Naive thymus-derived CD8-positive, alpha-beta T cell (primary cell): ENCODE results near the gene CD248. TPM values are rescaled to one million over a fixed set of nuclear protein-coding genes. Genes with fewer than 3 reads are reported as not detected.

Experiments
- ATAC-seq, 2 donors: fragments of 150-1000 bp; cut with Tn5 transposase in 1 of 2; sonication (Bioruptor Pico), chemical (Tn5 transposase) in 1 of 2; 1 replicate in 1 of 2; 2 replicates in 1 of 2; pipeline ENCODE4 v1.10.0; 2021; ENCODE audit warnings: mild to moderate bottlenecking in 2 of 2, moderate library complexity in 2 of 2
- POLR2A ChIA-PET: fragments of 350-600 bp; sonication (Branson Sonifier 250); formaldehyde crosslinking; loops from one replicate; lab custom pipeline; 2021; ENCODE audit warnings: antibody characterized with exemption; lab: Charles Lee
- DNase-seq, 10 donors: peaks; one replicate each; pipeline versions ENCODE4 v3.0.0 to v3.0.0-alpha.2; 2020 to 2022
- H3K27ac Mint-ChIP-seq, 10 donors: one replicate each; pipeline ENCODE4 v1.8.0; 2020 to 2022; ENCODE audit warnings: mild to moderate bottlenecking in 10 of 10, mixed read lengths in 10 of 10, moderate library complexity in 4 of 10, inconsistent platforms in 1 of 10
- H3K27me3 Mint-ChIP-seq, 5 donors: one replicate each; pipeline ENCODE4 v1.8.0; 2021 to 2022; ENCODE audit warnings: mixed read lengths in 5 of 5
- H3K36me3 Mint-ChIP-seq, 3 donors: one replicate each; pipeline ENCODE4 v1.8.0; 2020 to 2022; ENCODE audit warnings: mixed read lengths in 3 of 3, mild to moderate bottlenecking in 2 of 3, inconsistent platforms in 1 of 3
- H3K4me1 Mint-ChIP-seq, 4 donors: one replicate each; pipeline ENCODE4 v1.8.0; 2021 to 2022; ENCODE audit warnings: mixed read lengths in 4 of 4
- H3K4me3 Mint-ChIP-seq, 10 donors: one replicate each; pipeline ENCODE4 v1.8.0; 2020 to 2022; ENCODE audit warnings: mild to moderate bottlenecking in 10 of 10, mixed read lengths in 10 of 10, moderate library complexity in 6 of 10, inconsistent platforms in 1 of 10
- H3K9me3 Mint-ChIP-seq, 9 donors: one replicate each; pipeline ENCODE4 v1.8.0; 2020 to 2022; ENCODE audit warnings: mixed read lengths in 9 of 9, mild to moderate bottlenecking in 3 of 9, inconsistent platforms in 1 of 9, moderate library complexity in 1 of 9
- polyA plus RNA-seq, 3 donors: library from polyadenylated mRNA; unstranded; fragments of 300-500 nt; fragmentation: Illumina TruSeq; gene quantifications; one replicate each; pipeline ENCODE4 v1.2.3, GENCODE V29; 2021
- total RNA-seq, 8 experiments: library from RNA in 2 of 8; stranded (reverse) in 2 of 8; gene quantifications; one replicate each; pipeline ENCODE4 v1.2.3 and lab custom pipeline; 2021 to 2026

The CD248 gene
- total and polyA plus RNA-seq, 5 experiments from 2014 or later, result 37.0 to 128 (median 43.8) TPM

DNA sequence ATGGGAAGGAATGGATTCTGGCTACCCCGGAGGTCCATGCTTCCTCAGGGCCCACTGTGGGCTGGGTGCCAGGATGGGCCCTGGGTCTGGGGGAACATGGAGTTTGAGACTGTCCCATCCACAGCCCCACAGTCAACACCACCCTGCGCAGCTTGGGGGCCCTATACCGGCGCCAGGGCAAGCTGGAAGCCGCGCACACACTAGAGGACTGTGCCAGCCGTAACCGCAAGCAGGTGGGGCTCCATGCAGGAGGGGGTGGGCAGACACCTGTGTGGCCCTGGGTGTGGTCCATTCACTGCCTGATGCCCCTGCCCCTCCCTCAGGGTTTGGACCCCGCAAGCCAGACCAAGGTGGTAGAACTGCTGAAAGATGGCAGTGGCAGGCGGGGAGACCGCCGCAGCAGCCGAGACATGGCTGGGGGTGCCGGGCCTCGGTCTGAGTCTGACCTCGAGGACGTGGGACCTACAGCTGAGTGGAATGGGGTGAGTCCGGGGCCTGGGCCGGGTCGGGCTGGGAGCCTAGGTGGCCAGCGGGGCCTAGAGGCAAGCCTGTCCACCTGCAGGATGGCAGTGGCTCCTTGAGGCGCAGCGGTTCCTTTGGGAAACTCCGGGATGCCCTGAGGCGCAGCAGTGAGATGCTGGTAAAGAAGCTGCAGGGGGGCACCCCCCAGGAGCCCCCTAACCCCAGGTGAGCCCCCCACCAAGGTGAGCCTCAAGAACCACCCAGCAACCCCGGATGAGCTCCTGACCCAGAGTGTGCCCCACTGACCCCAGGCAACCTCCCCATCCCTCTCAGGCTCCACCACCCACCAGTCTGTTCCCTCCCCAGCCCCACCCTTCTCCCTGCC, 51.1 kb downstream of the CD248 start:
- H3K4me3 Mint-ChIP-seq, result peak overlapping the region in 3 of 10 donors; percentile 7 to 22 (median 20)
- peaks cover 21 to 30% (median 29%) of the 10 kb centered on the region in 4 donors for H3K4me1 Mint-ChIP-seq
- H3K36me3 Mint-ChIP-seq, result peaks cover 3 to 35% (median 5%) of the 10 kb centered on the region in 3 donors
- peaks cover 0 to 2% (median 0%) of the 10 kb centered on the region in 9 donors for H3K9me3 Mint-ChIP-seq
- POLR2A ChIA-PET, result interaction anchor here (4.2 to 6.7 kb wide), 2 partner anchors 16 to 23 kb away, joined by 27 to 102 read pairs; partner anchors contain the start of genes CNIH2 and YIF1A
- peak overlapping the region in 1 of 10 donors; percentile 27 for H3K27ac Mint-ChIP-seq
- peaks cover 0 to 2% (median 0%) of the 10 kb centered on the region in 5 donors for H3K27me3 Mint-ChIP-seq
- no peak for DNase-seq
- ATAC-seq, result no peak

DNA sequence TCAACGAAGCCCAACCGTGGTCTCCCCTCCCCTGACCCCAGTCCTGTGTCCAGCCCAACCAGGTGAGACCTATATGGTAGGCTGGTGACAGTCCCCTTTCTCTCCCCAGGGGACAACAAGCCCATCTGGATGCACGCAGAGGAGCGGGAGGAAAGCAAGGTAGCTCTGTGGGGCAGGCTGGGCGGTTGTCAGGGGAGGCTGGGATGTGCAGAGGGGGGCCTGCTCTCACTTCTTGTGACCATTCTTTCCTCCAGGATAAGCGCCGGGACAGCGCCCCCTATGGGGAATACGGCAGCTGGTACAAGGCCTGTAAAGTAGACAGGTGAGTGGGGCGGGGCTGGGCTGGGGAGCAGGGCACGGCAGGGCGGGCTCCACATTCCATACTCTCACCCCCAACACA, 51.9 kb downstream of the CD248 start:
- Mint-ChIP-seq H3K27ac (peak overlapping the region in 2 of 10 donors; percentile 63 to 81), H3K36me3 (peaks cover 3 to 36% (median 5%) of the 10 kb centered on the region in 3 donors), H3K4me1 (peaks cover 20 to 23% (median 21%) of the 10 kb centered on the region in 4 donors), H3K27me3 (peaks cover 0 to 2% (median 0%) of the 10 kb centered on the region in 5 donors), H3K4me3 (peak overlapping the region in 1 of 10 donors; percentile 2), H3K9me3 (peaks cover 0 to 2% (median 0%) of the 10 kb centered on the region in 9 donors)
- DNase-seq, result peak in 1 of 10 donors; percentile 36
- POLR2A ChIA-PET, result interaction anchor here (6.7 kb wide), 1 partner anchor 17 kb away, joined by 102 read pairs; the partner anchor contains the start of gene CNIH2
- no peak for ATAC-seq

Other genes with a start within 250 kb of the CD248 start
- 100 to 1,000 TPM; 312 to 317 TPM for gene PACS1, start 246.8 kb downstream of the CD248 start, total RNA-seq
- 10 to 100 TPM; 35.9 to 98.8 (median 49.9) TPM for gene PACS1, start 246.8 kb downstream of the CD248 start, polyA plus RNA-seq
- 10 to 100 TPM; 35.7 to 38.4 TPM for gene KLC2, start 59.3 kb downstream of the CD248 start, total RNA-seq
- 1 to 10 TPM; 3.7 to 8.1 (median 6.1) TPM for gene KLC2, start 59.3 kb downstream of the CD248 start, polyA plus RNA-seq
- gene RAB1B, start 48.4 kb downstream of the CD248 start, total RNA-seq, result 10 to 100 TPM; 68.4 to 69.2 TPM
- 10 to 100 TPM; 13.1 to 16.1 (median 14.0) TPM for gene RAB1B, start 48.4 kb downstream of the CD248 start, polyA plus RNA-seq
- gene CNIH2, start 38.9 kb downstream of the CD248 start, total RNA-seq, result 1 to 10 TPM; 1.1 to 2.8 TPM
- not detected for gene CNIH2, start 38.9 kb downstream of the CD248 start, polyA plus RNA-seq
- gene YIF1A, start 27.9 kb downstream of the CD248 start, total RNA-seq, result 10 to 100 TPM; 26.9 to 36.8 TPM
- 10 to 100 TPM; 49.1 to 59.9 (median 53.9) TPM for gene YIF1A, start 27.9 kb downstream of the CD248 start, polyA plus RNA-seq
- gene TMEM151A, start 25.1 kb downstream of the CD248 start, total RNA-seq, result under 1 TPM in 1 of 2 experiments, not detected in 1; 0.13 TPM
- not detected for gene TMEM151A, start 25.1 kb downstream of the CD248 start, polyA plus RNA-seq
- gene RIN1, start 19.4 kb upstream of the CD248 start, total RNA-seq, result 1 to 10 TPM; 7.6 to 8.0 TPM
- gene RIN1, start 19.4 kb upstream of the CD248 start, polyA plus RNA-seq, result 1 to 10 TPM; 2.7 to 6.5 (median 3.7) TPM
- 10 to 100 TPM; 47.6 to 48.8 TPM for gene BRMS1, start 28.1 kb upstream of the CD248 start, total RNA-seq
- gene BRMS1, start 28.1 kb upstream of the CD248 start, polyA plus RNA-seq, result 10 to 100 TPM; 61.7 to 65.8 (median 63.6) TPM
- gene B4GAT1, start 30.6 kb upstream of the CD248 start, total RNA-seq, result 1 to 10 TPM; 7.2 to 7.5 TPM
- 10 to 100 TPM in 1 of 3 donors, 1 to 10 TPM in 2; 7.1 to 12.1 (median 8.5) TPM for gene B4GAT1, start 30.6 kb upstream of the CD248 start, polyA plus RNA-seq
- 10 to 100 TPM; 12.9 to 13.9 TPM for gene SLC29A2, start 54.7 kb upstream of the CD248 start, total RNA-seq
- 1 to 10 TPM; 1.4 to 3.9 (median 2.3) TPM for gene SLC29A2, start 54.7 kb upstream of the CD248 start, polyA plus RNA-seq
- gene NPAS4, start 104.0 kb upstream of the CD248 start, total RNA-seq, result not detected
- gene NPAS4, start 104.0 kb upstream of the CD248 start, polyA plus RNA-seq, result not detected
- 10 to 100 TPM; 24.8 to 24.9 TPM for gene MRPL11, start 121.8 kb upstream of the CD248 start, total RNA-seq
- gene MRPL11, start 121.8 kb upstream of the CD248 start, polyA plus RNA-seq, result 10 to 100 TPM; 86.9 to 98.2 (median 87.9) TPM
- 10 to 100 TPM; 15.0 to 16.3 TPM for gene PELI3, start 149.9 kb upstream of the CD248 start, total RNA-seq
- gene PELI3, start 149.9 kb upstream of the CD248 start, polyA plus RNA-seq, result 1 to 10 TPM; 2.7 to 4.1 (median 3.4) TPM
- gene DPP3, start 163.4 kb upstream of the CD248 start, total RNA-seq, result 10 to 100 TPM; 20.0 to 23.7 TPM
- 10 to 100 TPM; 20.0 to 25.4 (median 20.5) TPM for gene DPP3, start 163.4 kb upstream of the CD248 start, polyA plus RNA-seq
- gene BBS1, start 193.6 kb upstream of the CD248 start, total RNA-seq, result 10 to 100 TPM; 31.7 to 32.8 TPM
- 10 to 100 TPM in 2 of 3 donors, 1 to 10 TPM in 1; 9.4 to 11.9 (median 11.2) TPM for gene BBS1, start 193.6 kb upstream of the CD248 start, polyA plus RNA-seq
- gene ZDHHC24, start 229.0 kb upstream of the CD248 start, total RNA-seq, result 10 to 100 TPM; 26.3 to 29.3 TPM
- gene ZDHHC24, start 229.0 kb upstream of the CD248 start, polyA plus RNA-seq, result 10 to 100 TPM in 2 of 3 donors, 1 to 10 TPM in 1; 9.6 to 14.1 (median 10.5) TPM
- under 1 TPM in 1 of 2 experiments, not detected in 1; 0.27 TPM for gene ACTN3, start 229.9 kb upstream of the CD248 start, total RNA-seq
- under 1 TPM in 1 of 3 donors, not detected in 2; 0.08 TPM for gene ACTN3, start 229.9 kb upstream of the CD248 start, polyA plus RNA-seq